CD4-positive, CD25-positive, alpha-beta regulatory T cell (primary cell): ENCODE results near the gene SLC35B2. TPM values are rescaled to one million over a fixed set of nuclear protein-coding genes. Genes with fewer than 3 reads are reported as not detected.

ENCODE experiments used
- ATAC-seq, 2 donors: fragments of 150-1000 bp; cut with Tn5 transposase; one replicate each; pipeline ENCODE4 v1.10.0; 2021; ENCODE audit warnings: low read depth in 2 of 2, moderate number of reproducible peaks in 2 of 2, moderate library complexity in 1 of 2
- DNase-seq, 3 donors: peaks; one replicate each; pipeline versions ENCODE4 v3.0.0 to v3.0.0-alpha.2; 2012 to 2022; ENCODE audit warnings: mixed read lengths in 1 of 3
- H3K27ac ChIP-seq: one replicate; pipeline ENCODE4 v1.7.0; 2013; ENCODE audit warnings: mild to moderate bottlenecking, low read length; ENCODE audit not compliant: insufficient read depth, poor library complexity, severe bottlenecking
- H3K27me3 ChIP-seq: one replicate; pipeline ENCODE4 v1.7.0; 2013; ENCODE audit warnings: low read length; ENCODE audit not compliant: control insufficient read depth, insufficient read depth
- H3K36me3 ChIP-seq: one replicate; pipeline ENCODE4 v1.7.0; 2013; ENCODE audit warnings: mild to moderate bottlenecking, low read length, moderate library complexity; ENCODE audit not compliant: control insufficient read depth, insufficient read depth
- H3K4me1 ChIP-seq: 2 replicates; pipeline ENCODE4 v1.7.0; 2013; ENCODE audit warnings: mild to moderate bottlenecking, low read length; ENCODE audit not compliant: insufficient read depth, control insufficient read depth, poor library complexity, severe bottlenecking
- H3K4me3 ChIP-seq: one replicate; pipeline ENCODE4 v1.7.0; 2013; ENCODE audit warnings: low read depth, mild to moderate bottlenecking, low read length, moderate library complexity
- H3K9me3 ChIP-seq, 2 experiments: 1 replicate in 1 of 2; 2 replicates in 1 of 2; pipeline ENCODE4 v1.7.0; 2013; ENCODE audit warnings: low read length in 2 of 2, mild to moderate bottlenecking in 1 of 2, moderate library complexity in 1 of 2; ENCODE audit not compliant: control insufficient read depth in 2 of 2
- H3K27ac Mint-ChIP-seq, 3 donors: one replicate each; pipeline ENCODE4 v1.8.0; 2020 to 2022; ENCODE audit warnings: mild to moderate bottlenecking in 3 of 3, mixed read lengths in 3 of 3, moderate library complexity in 2 of 3
- H3K27me3 Mint-ChIP-seq: one replicate; pipeline ENCODE4 v1.8.0; 2022; ENCODE audit warnings: mild to moderate bottlenecking, mixed read lengths
- H3K36me3 Mint-ChIP-seq: one replicate; pipeline ENCODE4 v1.8.0; 2020; ENCODE audit warnings: mixed read lengths
- H3K4me1 Mint-ChIP-seq, 4 donors: one replicate each; pipeline ENCODE4 v1.8.0; 2020 to 2022; ENCODE audit warnings: mixed read lengths in 4 of 4, mild to moderate bottlenecking in 1 of 4
- H3K4me3 Mint-ChIP-seq, 4 donors: one replicate each; pipeline ENCODE4 v1.8.0; 2020 to 2022; ENCODE audit warnings: mild to moderate bottlenecking in 4 of 4, mixed read lengths in 4 of 4, moderate library complexity in 3 of 4
- H3K9me3 Mint-ChIP-seq, 7 donors: one replicate each; pipeline ENCODE4 v1.8.0; 2020 to 2022; ENCODE audit warnings: mixed read lengths in 7 of 7, mild to moderate bottlenecking in 3 of 7, moderate library complexity in 2 of 7
- polyA plus RNA-seq, 4 donors: library from polyadenylated mRNA; unstranded; fragments of 300-500 nt; fragmentation: Illumina TruSeq; gene quantifications; one replicate each; pipeline ENCODE4 v1.2.3, GENCODE V29; 2021
- total RNA-seq: library from RNA; stranded (reverse); gene quantifications from one replicate; pipeline ENCODE4 v1.2.3, GENCODE V29; 2022

SLC35B2 gene
- total RNA-seq = 14.8 TPM
- 10 to 100 TPM; 33.0 to 42.4 (median 36.8) TPM for polyA plus RNA-seq

GRCh38 chr6:44257025-44257752 lies at the start of gene SLC35B2:
SLC35B2 (minus strand) TSS chr6:44257528; CDS start chr6:44257410, 118 bp downstream.
- peak within 1 kb of the TSS; percentile 91 to 95 (median 94) for H3K27ac Mint-ChIP-seq
- no peaks in the 10 kb centered on the region for H3K9me3 Mint-ChIP-seq
- peak within 1 kb of the TSS; percentile 90 to 98 (median 94) for H3K4me3 Mint-ChIP-seq
- ATAC-seq (peak; percentile 80 to 82), DNase-seq (peak; percentile 56 to 76 (median 73))
- peaks cover 31% of the 10 kb centered on the region for H3K4me1 ChIP-seq
- no peaks in the 10 kb centered on the region for H3K27me3 Mint-ChIP-seq
- peaks cover 4 to 65% (median 42%) of the 10 kb centered on the region in 4 donors for H3K4me1 Mint-ChIP-seq
- peak within 1 kb of the TSS; percentile 80 for H3K27ac ChIP-seq
- H3K27me3 ChIP-seq = no peaks in the 10 kb centered on the region
- H3K4me3 ChIP-seq = peak within 1 kb of the TSS; percentile 67
- no peaks in the 10 kb centered on the region for H3K9me3 ChIP-seq
- peaks cover 53% of the 10 kb centered on the region for H3K36me3 ChIP-seq
- H3K36me3 Mint-ChIP-seq = peaks cover 23% of the 10 kb centered on the region

- Histone ChIP-seq H3K27me3 (no peaks in the 10 kb centered on the region), H3K4me3 (no peak overlapping the region), H3K9me3 (no peaks in the 10 kb centered on the region), H3K27ac (no peak overlapping the region), H3K4me1 (no peaks in the 10 kb centered on the region), H3K36me3 (peaks cover 71% of the 10 kb centered on the region)
- DNase-seq (no peak), ATAC-seq (no peak)
- H3K9me3 Mint-ChIP-seq = no peaks in the 10 kb centered on the region
- peaks cover 32% of the 10 kb centered on the region for H3K36me3 Mint-ChIP-seq
- no peak overlapping the region for H3K27ac Mint-ChIP-seq
- peaks cover 0 to 14% (median 8%) of the 10 kb centered on the region in 4 donors for H3K4me1 Mint-ChIP-seq
- no peaks in the 10 kb centered on the region for H3K27me3 Mint-ChIP-seq
- H3K4me3 Mint-ChIP-seq = no peak overlapping the region
Measured at GRCh38 chr6:44306710-44307109, 49.4 kb upstream of the SLC35B2 start.

- no peaks in the 10 kb centered on the region for H3K27me3 ChIP-seq
- H3K4me1 Mint-ChIP-seq = peaks cover 0 to 9% (median 7%) of the 10 kb centered on the region in 4 donors
- H3K27ac ChIP-seq = no peak overlapping the region
- H3K36me3 Mint-ChIP-seq = peaks cover 42% of the 10 kb centered on the region
- no peak overlapping the region for H3K4me3 ChIP-seq
- no peaks in the 10 kb centered on the region for H3K4me1 ChIP-seq
- H3K9me3 Mint-ChIP-seq = no peaks in the 10 kb centered on the region
- no peak for ATAC-seq
- H3K27me3 Mint-ChIP-seq = no peaks in the 10 kb centered on the region
- peaks cover 69% of the 10 kb centered on the region for H3K36me3 ChIP-seq
- no peak overlapping the region for H3K27ac Mint-ChIP-seq
- H3K9me3 ChIP-seq = no peaks in the 10 kb centered on the region
- no peak overlapping the region for H3K4me3 Mint-ChIP-seq
- DNase-seq = no peak
Measured at GRCh38 chr6:44305200-44305725, 47.9 kb upstream of the SLC35B2 start.

- Histone ChIP-seq H3K9me3 (no peaks in the 10 kb centered on the region), H3K4me1 (no peaks in the 10 kb centered on the region), H3K27ac (no peak overlapping the region), H3K4me3 (no peak overlapping the region), H3K36me3 (peaks cover 62% of the 10 kb centered on the region), H3K27me3 (no peaks in the 10 kb centered on the region)
- Mint-ChIP-seq H3K27me3 (no peaks in the 10 kb centered on the region), H3K27ac (no peak overlapping the region), H3K36me3 (peaks cover 38% of the 10 kb centered on the region), H3K4me1 (peaks cover 0 to 6% (median 1%) of the 10 kb centered on the region in 4 donors), H3K9me3 (no peaks in the 10 kb centered on the region), H3K4me3 (no peak overlapping the region)
- DNase-seq (peak; percentile 24 to 41 (median 33)), ATAC-seq (peak; percentile 51 to 65)
Measured at GRCh38 chr6:44304282-44305199, 47.2 kb upstream of the SLC35B2 start.

GRCh38 chr6:44303842-44304241 lies 46.5 kb upstream of the SLC35B2 start:
- DNase-seq = no peak
- Mint-ChIP-seq H3K27me3 (peaks cover 6% of the 10 kb centered on the region), H3K9me3 (no peaks in the 10 kb centered on the region), H3K4me1 (peaks cover 0 to 6% (median 3%) of the 10 kb centered on the region in 4 donors), H3K27ac (no peak overlapping the region), H3K4me3 (no peak overlapping the region), H3K36me3 (peaks cover 31% of the 10 kb centered on the region)
- Histone ChIP-seq H3K36me3 (peaks cover 55% of the 10 kb centered on the region), H3K9me3 (no peaks in the 10 kb centered on the region), H3K4me1 (no peaks in the 10 kb centered on the region), H3K27me3 (no peaks in the 10 kb centered on the region), H3K27ac (no peak overlapping the region), H3K4me3 (no peak overlapping the region)
- ATAC-seq = no peak

- H3K27ac ChIP-seq = no peak overlapping the region
- no peak overlapping the region for H3K27ac Mint-ChIP-seq
- peaks cover 54% of the 10 kb centered on the region for H3K36me3 ChIP-seq
- H3K27me3 Mint-ChIP-seq = peaks cover 15% of the 10 kb centered on the region
- peaks cover 3% of the 10 kb centered on the region for H3K4me1 ChIP-seq
- H3K36me3 Mint-ChIP-seq = peaks cover 25% of the 10 kb centered on the region
- DNase-seq (no peak), ATAC-seq (no peak)
- H3K9me3 Mint-ChIP-seq = no peaks in the 10 kb centered on the region
- H3K4me3 ChIP-seq = no peak overlapping the region
- H3K4me1 Mint-ChIP-seq = peaks cover 0 to 7% (median 3%) of the 10 kb centered on the region in 4 donors
- H3K27me3 ChIP-seq = no peaks in the 10 kb centered on the region
- no peaks in the 10 kb centered on the region for H3K9me3 ChIP-seq
- no peak overlapping the region for H3K4me3 Mint-ChIP-seq
Measured at GRCh38 chr6:44302856-44303255, 45.5 kb upstream of the SLC35B2 start.

- Histone ChIP-seq H3K27ac (no peak overlapping the region), H3K36me3 (peaks cover 51% of the 10 kb centered on the region)
- no peaks in the 10 kb centered on the region for H3K9me3 Mint-ChIP-seq
Measured at GRCh38 chr6:44301782-44302564, 44.6 kb upstream of the SLC35B2 start.

More at GRCh38 chr6:44301782-44302564, 44.6 kb upstream of the SLC35B2 start:
- H3K4me1 Mint-ChIP-seq = peaks cover 0 to 12% (median 3%) of the 10 kb centered on the region in 4 donors
- H3K4me3 Mint-ChIP-seq = no peak overlapping the region
- H3K27me3 Mint-ChIP-seq = peaks cover 16% of the 10 kb centered on the region
- H3K4me3 ChIP-seq = no peak overlapping the region
- peaks cover 23% of the 10 kb centered on the region for H3K36me3 Mint-ChIP-seq
- no peak overlapping the region for H3K27ac Mint-ChIP-seq
- no peaks in the 10 kb centered on the region for H3K27me3 ChIP-seq
- H3K4me1 ChIP-seq = peaks cover 12% of the 10 kb centered on the region
- no peaks in the 10 kb centered on the region for H3K9me3 ChIP-seq
- DNase-seq (no peak), ATAC-seq (no peak)
